HL-60 (cell line): Measurements from ENCODE around the gene MDC1.

ENCODE experiments used
- DNase-seq, 2 experiments: peaks; one replicate each; pipeline ENCODE4 v3.0.0-alpha.2; 2010 to 2020; ENCODE audit warnings: low read depth in 1 of 2, low spot score in 1 of 2
- H3K27ac ChIP-seq: fragments of 250-450 bp; sonication (Bioruptor Pico); replicated peaks from 2 replicates; pipeline ENCODE4 v1.5.1; 2020; ENCODE audit warnings: mild to moderate bottlenecking, moderate library complexity
- H3K27me3 ChIP-seq: fragments of 250-450 bp; sonication (Bioruptor Pico); 2 replicates; pipeline ENCODE4 v1.5.1; 2021; ENCODE audit warnings: mild to moderate bottlenecking, moderate library complexity; ENCODE audit not compliant: insufficient read depth, poor library complexity, severe bottlenecking
- H3K4me3 ChIP-seq: replicated peaks from 2 replicates; pipeline ENCODE4 v1.5.1; 2011; ENCODE audit warnings: mild to moderate bottlenecking, control low read depth, low read length; ENCODE audit not compliant: insufficient read depth
- GABPA ChIP-seq: IDR thresholded peaks from 2 replicates; pipeline ENCODE4 v1.6.1; 2012; ENCODE audit warnings: low read depth
- POLR2AphosphoS5 ChIP-seq: IDR thresholded peaks from 2 replicates; pipeline ENCODE4 v1.6.1; 2012; ENCODE audit warnings: low read depth
- SPI1 ChIP-seq: IDR thresholded peaks from 2 replicates; pipeline ENCODE4 v1.6.1; 2012; ENCODE audit warnings: low read depth, mild to moderate bottlenecking, borderline replicate concordance
- TF ChIP-seq, protein P1 (sequence below): IDR thresholded peaks from one replicate; pipeline ENCODE4 v1.5.1; 2011; ENCODE audit warnings: low read length, control low read depth, inconsistent platforms; ENCODE audit not compliant: insufficient read depth
- TF ChIP-seq, protein P2 (sequence below): IDR thresholded peaks from 2 replicates; pipeline ENCODE4 v1.6.1; 2012; ENCODE audit warnings: low read depth; ENCODE audit not compliant: insufficient replicate concordance

Gene MDC1

DNA sequence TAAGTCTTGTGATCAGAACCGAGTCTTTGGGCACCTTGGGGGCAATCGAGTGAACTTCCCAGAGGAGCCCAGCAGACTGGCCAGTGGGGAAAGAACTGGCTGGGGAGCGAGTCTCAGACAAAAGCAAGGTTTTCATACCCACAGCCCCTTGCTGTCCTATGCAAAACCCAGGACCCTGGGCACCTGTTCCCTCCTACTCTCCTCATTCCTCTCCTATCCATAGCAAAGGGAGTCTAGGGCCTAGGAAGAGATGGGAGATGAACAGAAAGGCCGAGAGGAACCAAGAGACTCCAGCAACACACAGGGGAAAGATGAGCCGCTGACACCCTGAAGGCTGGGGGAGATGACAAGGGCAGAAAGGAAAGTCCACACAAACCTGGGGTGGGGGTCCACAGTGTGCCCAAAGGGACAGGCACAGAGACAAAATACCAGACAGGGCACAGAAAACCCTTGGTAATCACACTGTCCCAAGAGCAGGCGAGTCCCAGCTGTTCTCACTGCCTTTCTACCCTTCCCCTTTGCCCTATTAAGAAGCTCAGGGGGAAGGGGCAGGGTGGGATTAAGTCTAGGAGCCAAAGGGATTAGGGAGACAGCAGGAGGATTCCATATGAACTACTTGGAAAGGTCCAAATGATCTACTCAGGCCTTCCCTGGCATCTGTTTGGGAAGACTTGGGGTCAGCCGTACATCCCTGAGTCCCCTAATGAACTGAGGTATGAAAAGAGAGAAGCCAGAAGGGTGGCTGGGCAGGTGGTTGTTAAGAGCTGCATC, 37.1 kb downstream of the MDC1 start:
- Histone ChIP-seq H3K27me3 (no peaks in the 10 kb centered on the region), H3K27ac (no peak overlapping the region), H3K4me3 (no peak overlapping the region)
- TF ChIP-seq POLR2AphosphoS5 (no peak), GABPA (no peak), SPI1 (no peak)
- TF ChIP-seq, protein P1, sequence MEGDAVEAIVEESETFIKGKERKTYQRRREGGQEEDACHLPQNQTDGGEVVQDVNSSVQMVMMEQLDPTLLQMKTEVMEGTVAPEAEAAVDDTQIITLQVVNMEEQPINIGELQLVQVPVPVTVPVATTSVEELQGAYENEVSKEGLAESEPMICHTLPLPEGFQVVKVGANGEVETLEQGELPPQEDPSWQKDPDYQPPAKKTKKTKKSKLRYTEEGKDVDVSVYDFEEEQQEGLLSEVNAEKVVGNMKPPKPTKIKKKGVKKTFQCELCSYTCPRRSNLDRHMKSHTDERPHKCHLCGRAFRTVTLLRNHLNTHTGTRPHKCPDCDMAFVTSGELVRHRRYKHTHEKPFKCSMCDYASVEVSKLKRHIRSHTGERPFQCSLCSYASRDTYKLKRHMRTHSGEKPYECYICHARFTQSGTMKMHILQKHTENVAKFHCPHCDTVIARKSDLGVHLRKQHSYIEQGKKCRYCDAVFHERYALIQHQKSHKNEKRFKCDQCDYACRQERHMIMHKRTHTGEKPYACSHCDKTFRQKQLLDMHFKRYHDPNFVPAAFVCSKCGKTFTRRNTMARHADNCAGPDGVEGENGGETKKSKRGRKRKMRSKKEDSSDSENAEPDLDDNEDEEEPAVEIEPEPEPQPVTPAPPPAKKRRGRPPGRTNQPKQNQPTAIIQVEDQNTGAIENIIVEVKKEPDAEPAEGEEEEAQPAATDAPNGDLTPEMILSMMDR, result no peak
- TF ChIP-seq, protein P2, sequence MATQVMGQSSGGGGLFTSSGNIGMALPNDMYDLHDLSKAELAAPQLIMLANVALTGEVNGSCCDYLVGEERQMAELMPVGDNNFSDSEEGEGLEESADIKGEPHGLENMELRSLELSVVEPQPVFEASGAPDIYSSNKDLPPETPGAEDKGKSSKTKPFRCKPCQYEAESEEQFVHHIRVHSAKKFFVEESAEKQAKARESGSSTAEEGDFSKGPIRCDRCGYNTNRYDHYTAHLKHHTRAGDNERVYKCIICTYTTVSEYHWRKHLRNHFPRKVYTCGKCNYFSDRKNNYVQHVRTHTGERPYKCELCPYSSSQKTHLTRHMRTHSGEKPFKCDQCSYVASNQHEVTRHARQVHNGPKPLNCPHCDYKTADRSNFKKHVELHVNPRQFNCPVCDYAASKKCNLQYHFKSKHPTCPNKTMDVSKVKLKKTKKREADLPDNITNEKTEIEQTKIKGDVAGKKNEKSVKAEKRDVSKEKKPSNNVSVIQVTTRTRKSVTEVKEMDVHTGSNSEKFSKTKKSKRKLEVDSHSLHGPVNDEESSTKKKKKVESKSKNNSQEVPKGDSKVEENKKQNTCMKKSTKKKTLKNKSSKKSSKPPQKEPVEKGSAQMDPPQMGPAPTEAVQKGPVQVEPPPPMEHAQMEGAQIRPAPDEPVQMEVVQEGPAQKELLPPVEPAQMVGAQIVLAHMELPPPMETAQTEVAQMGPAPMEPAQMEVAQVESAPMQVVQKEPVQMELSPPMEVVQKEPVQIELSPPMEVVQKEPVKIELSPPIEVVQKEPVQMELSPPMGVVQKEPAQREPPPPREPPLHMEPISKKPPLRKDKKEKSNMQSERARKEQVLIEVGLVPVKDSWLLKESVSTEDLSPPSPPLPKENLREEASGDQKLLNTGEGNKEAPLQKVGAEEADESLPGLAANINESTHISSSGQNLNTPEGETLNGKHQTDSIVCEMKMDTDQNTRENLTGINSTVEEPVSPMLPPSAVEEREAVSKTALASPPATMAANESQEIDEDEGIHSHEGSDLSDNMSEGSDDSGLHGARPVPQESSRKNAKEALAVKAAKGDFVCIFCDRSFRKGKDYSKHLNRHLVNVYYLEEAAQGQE, result no peak
- no peak for DNase-seq

DNA sequence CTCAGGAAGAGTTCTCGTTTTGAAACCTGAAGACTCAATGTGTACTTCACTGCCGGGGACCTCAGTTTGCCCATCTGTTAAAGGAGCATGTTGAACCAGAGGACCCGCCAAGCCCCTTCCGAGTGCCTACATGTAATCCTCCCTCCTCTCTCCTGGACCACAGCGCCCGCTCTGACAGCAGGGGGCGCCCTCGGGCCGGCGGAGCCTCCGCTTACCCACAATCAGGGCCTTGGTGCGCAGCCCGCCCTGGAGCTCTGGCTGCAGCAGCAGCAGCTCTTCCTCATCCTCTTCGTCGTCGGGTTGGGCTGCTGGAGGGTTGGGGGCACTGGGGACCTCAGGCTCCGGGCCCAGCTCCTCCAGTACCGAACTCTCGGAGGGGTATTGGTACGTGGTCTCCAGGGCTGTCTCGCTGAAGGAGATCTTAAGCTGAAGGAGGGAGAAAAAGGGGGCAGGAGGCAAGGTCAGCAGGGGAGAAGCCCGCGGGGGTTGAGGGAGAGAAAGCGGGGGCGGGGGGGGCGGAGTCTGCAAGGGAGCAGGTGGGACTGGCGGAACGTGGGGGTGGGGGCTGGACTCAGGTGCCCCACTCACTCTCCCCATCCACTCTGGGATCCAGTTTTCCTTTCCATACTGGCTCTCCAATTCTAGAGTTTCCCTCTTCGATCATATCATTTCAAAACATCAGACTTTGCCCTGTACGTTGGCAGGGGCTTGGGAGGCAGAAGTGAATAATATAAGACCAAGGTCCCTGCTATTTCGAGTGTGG, 37.9 kb downstream of the MDC1 start:
- Histone ChIP-seq H3K27ac (no peak overlapping the region), H3K4me3 (peak overlapping the region; percentile 26), H3K27me3 (no peaks in the 10 kb centered on the region)
- DNase-seq, result peak in 1 of 2 experiments; percentile 88
- TF ChIP-seq SPI1 (peak; percentile 29; the same call in 1 of the 2 replicates), POLR2AphosphoS5 (0 out of 2 replicates have a peak, but pooled peaks have one; percentile 16)
- TF ChIP-seq, protein P1, result peak; percentile 85
- TF ChIP-seq, protein P2, result no peak

DNA sequence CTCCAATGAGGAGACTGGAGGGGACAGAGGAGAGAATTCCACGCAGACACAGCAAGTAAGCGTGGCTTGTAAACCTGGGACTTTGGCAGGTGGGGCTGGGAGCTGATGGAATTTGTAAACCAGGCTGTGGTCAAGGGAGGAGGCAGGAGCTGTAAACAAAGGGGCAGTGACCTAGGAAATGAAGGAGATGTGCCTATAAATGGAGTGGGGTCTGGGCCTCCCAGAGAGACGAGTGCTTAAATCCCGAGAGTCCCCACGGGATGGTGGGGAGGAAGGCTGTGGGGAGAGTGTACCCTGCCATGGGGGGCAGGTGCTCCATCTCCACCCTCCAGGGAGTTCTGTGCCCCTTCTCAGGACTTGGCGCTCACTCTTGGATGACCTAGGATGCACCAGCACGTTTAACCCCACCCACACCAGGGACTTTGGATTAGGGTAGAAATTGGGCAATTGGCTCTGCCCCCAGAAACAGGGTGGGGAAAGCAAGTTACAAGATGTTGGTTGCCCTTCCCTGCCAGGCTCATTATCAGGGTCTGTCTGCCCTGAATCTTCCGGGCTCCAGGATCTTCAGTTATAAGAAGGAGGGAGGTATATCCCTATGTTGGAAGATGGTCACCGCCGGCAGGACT, 40.3 kb downstream of the MDC1 start:
- Histone ChIP-seq H3K27me3 (no peaks in the 10 kb centered on the region), H3K4me3 (no peak overlapping the region), H3K27ac (no peak overlapping the region)
- no peak for DNase-seq
- TF ChIP-seq POLR2AphosphoS5, result no peak
- TF ChIP-seq GABPA, result no peak
- TF ChIP-seq, protein P1, result no peak
- TF ChIP-seq, protein P2, result no peak
- TF ChIP-seq SPI1, result no peak
